ENCODE measurements around the gene GIMAP8. TPM values are rescaled to one million over a fixed set of nuclear protein-coding genes. Genes with fewer than 3 reads are reported as not detected.

Gene GIMAP8
- 10 to 100 TPM in 3 of 4 donors, 1 to 10 TPM in 1; 7.1 to 18.5 (median 15.4) TPM for total RNA-seq

GRCh38 chr7:150450491-150451001 lies at the start of gene GIMAP8:
GIMAP8 (plus strand) TSS chr7:150450630; CDS start chr7:150466699, 16,069 bp downstream.
- intact Hi-C loops (cut with DNase I): loop anchor here (2.0 kb wide), 1 partner anchor 306 kb away; no protein-coding TSS in a partner anchor
- Histone ChIP-seq H3K9me3 (no peaks in the 10 kb centered on the region), H3K4me1 (peaks cover 12 to 17% (median 13%) of the 10 kb centered on the region in 4 donors), H3K27ac (replicated peaks in 1 of 4) (peak within 1 kb of the TSS; percentile 49 to 74 (median 70)), H3K36me3 (peaks cover 0 to 2% (median 0%) of the 10 kb centered on the region in 4 donors), H3K4me3 (peak within 1 kb of the TSS; percentile 47 to 56 (median 49)), H3K27me3 (peaks cover 0 to 22% (median 0%) of the 10 kb centered on the region in 4 donors)
- WGBS: 53% methylated on average over 22 of the region's 22 CpGs
- peak; percentile 92 for DNase-seq (ENCODE audit: extremely low spot score)
- TF ChIP-seq POLR2A (IDR thresholded peaks at IDR 0.05; ENCODE audit: low read depth) (no peak), EP300 (IDR thresholded peaks at IDR 0.05) (no peak), POLR2AphosphoS5 (IDR thresholded peaks at IDR 0.05) (peak; percentile 47 to 55)

GRCh38 chr7:150400788-150401423 lies 49.5 kb upstream of the GIMAP8 start:
- TF ChIP-seq POLR2A (IDR thresholded peaks at IDR 0.05; ENCODE audit: low read depth) (no peak), POLR2AphosphoS5 (IDR thresholded peaks at IDR 0.05) (no peak), CTCF (IDR thresholded peaks at IDR 0.05) (no peak), EP300 (IDR thresholded peaks at IDR 0.05) (no peak)
- no peak for DNase-seq (ENCODE audit: extremely low spot score)
- peaks cover 12 to 22% (median 18%) of the 10 kb centered on the region in 4 donors for H3K4me1 ChIP-seq
- no peak overlapping the region for H3K4me3 ChIP-seq
- H3K36me3 ChIP-seq: peaks cover 15 to 36% (median 29%) of the 10 kb centered on the region in 4 donors
- H3K9me3 ChIP-seq: no peaks in the 10 kb centered on the region
- WGBS: 90% methylated on average over 15 of the region's 15 CpGs
- intact Hi-C loops (cut with DNase I): no loop called here
- H3K27ac ChIP-seq (replicated peaks in 1 of 4): no peak overlapping the region
- no peaks in the 10 kb centered on the region for H3K27me3 ChIP-seq

- Histone ChIP-seq H3K4me1 (peaks cover 17 to 27% (median 23%) of the 10 kb centered on the region in 4 donors), H3K27ac (replicated peaks in 1 of 4) (no peak overlapping the region), H3K4me3 (no peak overlapping the region), H3K36me3 (peaks cover 13 to 32% (median 24%) of the 10 kb centered on the region in 4 donors), H3K27me3 (no peaks in the 10 kb centered on the region), H3K9me3 (no peaks in the 10 kb centered on the region)
- TF ChIP-seq POLR2A (IDR thresholded peaks at IDR 0.05; ENCODE audit: low read depth) (no peak), EP300 (IDR thresholded peaks at IDR 0.05) (no peak), CTCF (IDR thresholded peaks at IDR 0.05) (no peak), POLR2AphosphoS5 (IDR thresholded peaks at IDR 0.05) (no peak)
- intact Hi-C loops (cut with DNase I): no loop called here
- no peak for DNase-seq (ENCODE audit: extremely low spot score)
- 100% methylated on average over 1 of the region's 1 CpG for WGBS
Measured at GRCh38 chr7:150401424-150401790, 49.0 kb upstream of the GIMAP8 start.

- Histone ChIP-seq H3K4me3 (no peak overlapping the region), H3K27me3 (no peaks in the 10 kb centered on the region), H3K9me3 (no peaks in the 10 kb centered on the region), H3K27ac (replicated peaks in 1 of 4) (no peak overlapping the region), H3K4me1 (peaks cover 20 to 34% (median 29%) of the 10 kb centered on the region in 4 donors), H3K36me3 (peaks cover 9 to 26% (median 18%) of the 10 kb centered on the region in 4 donors)
- intact Hi-C loops (cut with DNase I): no loop called here
- no peak for TF ChIP-seq CTCF (IDR thresholded peaks at IDR 0.05)
- no peak for TF ChIP-seq POLR2AphosphoS5 (IDR thresholded peaks at IDR 0.05)
- no peak for TF ChIP-seq EP300 (IDR thresholded peaks at IDR 0.05)
- TF ChIP-seq POLR2A (IDR thresholded peaks at IDR 0.05; ENCODE audit: low read depth): no peak
- 82% methylated on average over 7 of the region's 7 CpGs for WGBS
- DNase-seq (ENCODE audit: extremely low spot score): no peak
Measured at GRCh38 chr7:150401861-150402631, 48.4 kb upstream of the GIMAP8 start.

Data from esophagus muscularis mucosa (tissue), 4 donors.